GM04503 (cell line): ENCODE results near the gene ACTN4.
"Not testable (repeated sequence)": the region's sequence is repeated elsewhere in the genome, so short reads cannot be mapped to it uniquely, and the experiment has no call there.

Source experiments
- DNase-seq: peaks from one replicate; pipeline ENCODE4 v3.0.0-alpha.2; 2012; ENCODE audit warnings: low read depth

Gene ACTN4

DNA sequence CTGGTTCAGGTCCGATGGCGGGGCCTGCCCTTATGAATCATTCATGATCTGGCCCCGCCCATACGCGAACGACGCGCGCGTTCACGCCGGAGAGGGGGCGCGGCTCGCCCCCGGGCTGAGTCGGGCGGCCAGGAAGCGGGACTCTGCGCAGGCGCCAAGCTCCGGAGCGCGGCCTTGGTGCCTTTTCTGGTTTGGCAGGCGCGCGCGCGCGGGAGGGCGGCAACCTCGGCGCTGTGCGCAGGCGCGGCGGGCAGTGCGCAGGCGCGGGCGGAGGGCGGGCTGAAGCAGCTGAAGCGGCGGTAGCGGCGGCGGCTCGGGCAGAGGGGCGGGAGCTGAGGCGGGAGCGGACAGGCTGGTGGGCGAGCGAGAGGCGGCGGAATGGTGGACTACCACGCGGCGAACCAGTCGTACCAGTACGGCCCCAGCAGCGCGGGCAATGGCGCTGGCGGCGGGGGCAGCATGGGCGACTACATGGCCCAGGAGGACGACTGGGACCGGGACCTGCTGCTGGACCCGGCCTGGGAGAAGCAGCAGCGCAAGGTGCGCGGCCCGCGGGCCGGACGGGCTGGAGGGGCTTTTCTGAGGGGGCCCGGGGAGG, at the start of gene ACTN4:
TSS of gene ACTN4 (plus strand) at position 282 of the 598 bp plus-strand sequence. CDS start at position 379, 97 bp downstream.
- DNase-seq, result peak; percentile 68

DNA sequence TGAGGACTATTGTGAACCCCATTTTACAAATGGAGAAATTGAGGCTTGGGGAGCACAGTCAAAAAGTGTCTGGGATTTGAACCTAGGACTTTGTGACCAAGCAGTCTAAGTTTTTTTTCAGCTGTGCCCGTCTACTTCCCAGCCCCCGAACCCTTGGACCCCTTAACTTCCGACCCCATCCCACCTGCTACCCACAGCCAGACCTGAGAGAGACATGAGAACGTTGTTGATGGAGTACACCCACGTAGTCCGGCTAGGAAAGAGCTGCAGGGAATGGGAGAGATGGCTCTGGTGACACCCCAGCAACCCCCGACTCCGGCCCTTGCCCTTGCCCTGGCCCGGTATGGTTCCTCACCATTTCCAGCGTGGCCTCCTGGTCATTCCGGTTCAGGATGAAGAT, 47.7 kb upstream of the ACTN4 start:
- DNase-seq, result no peak

- DNase-seq, result not testable (repeated sequence)
Observed at GRCh38 chr19:38602856-38603255, 44.6 kb upstream of the ACTN4 start.

DNA sequence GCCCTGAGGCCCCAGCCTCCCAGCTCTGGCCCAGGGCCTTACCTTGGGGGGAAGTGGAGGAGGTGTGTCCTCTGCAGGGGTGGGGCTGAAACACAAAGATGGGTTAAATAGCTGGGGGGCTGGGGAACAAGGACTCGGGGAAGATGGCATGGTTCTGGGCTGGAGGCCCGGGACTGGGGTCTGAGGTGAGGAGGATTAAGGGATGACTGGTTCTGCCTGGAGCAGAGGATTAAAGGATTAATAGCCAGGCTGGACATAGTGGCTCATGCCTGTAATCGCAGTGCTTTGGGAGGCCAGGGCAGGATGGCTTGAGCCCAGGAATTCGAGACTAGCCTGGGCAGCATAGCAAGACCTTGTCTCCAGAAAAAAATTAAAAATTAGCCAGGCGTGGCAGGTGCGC, 41.3 kb upstream of the ACTN4 start:
- DNase-seq, result no peak

GRCh38 chr19:38614289-38614688, 33.2 kb upstream of the ACTN4 start:
- no peak for DNase-seq

GRCh38 chr19:38615007-38615581, 32.4 kb upstream of the ACTN4 start:
- DNase-seq, result no peak

- DNase-seq, result no peak
Observed at GRCh38 chr19:38616265-38616664, 31.2 kb upstream of the ACTN4 start.

DNA sequence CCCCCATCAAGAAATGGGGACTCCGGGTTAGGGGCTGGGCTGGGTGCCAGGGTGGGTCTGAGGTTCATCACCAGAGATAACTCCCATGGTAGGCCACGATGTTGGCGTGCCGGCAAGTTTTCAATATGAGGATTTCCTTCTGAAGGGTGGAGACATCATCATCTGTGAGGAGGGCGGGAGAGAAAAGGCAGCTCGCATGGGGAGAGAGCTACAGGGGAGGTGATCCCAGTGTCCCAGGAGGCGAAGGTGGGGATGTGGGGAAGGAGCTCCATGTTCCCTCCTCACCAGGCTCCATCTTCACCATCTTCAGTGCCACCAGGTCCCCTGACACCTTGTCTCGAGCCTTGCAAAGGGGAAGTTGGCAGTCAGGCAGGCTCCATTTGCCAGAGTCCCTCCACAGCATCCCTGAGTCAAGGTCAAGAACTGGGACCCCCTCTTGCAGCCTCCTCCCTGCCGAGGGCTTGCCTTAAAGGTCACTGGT, 30.1 kb upstream of the ACTN4 start:
- DNase-seq, result no peak

GRCh38 chr19:38617764-38618589, 29.5 kb upstream of the ACTN4 start, which contains the start of gene MAP4K1:
TSS of gene MAP4K1 (minus strand) at chr19:38617953. CDS start at chr19:38617895, 58 bp downstream.
- DNase-seq, result no peak

GRCh38 chr19:38618590-38619360, 28.7 kb upstream of the ACTN4 start, which contains the start of gene EIF3K:
TSS of gene EIF3K (plus strand) at chr19:38619188. CDS start at chr19:38619269, 81 bp downstream.
- DNase-seq, result peak; percentile 89

- no peak for DNase-seq
Observed at GRCh38 chr19:38619361-38620174, 27.9 kb upstream of the ACTN4 start.

DNA sequence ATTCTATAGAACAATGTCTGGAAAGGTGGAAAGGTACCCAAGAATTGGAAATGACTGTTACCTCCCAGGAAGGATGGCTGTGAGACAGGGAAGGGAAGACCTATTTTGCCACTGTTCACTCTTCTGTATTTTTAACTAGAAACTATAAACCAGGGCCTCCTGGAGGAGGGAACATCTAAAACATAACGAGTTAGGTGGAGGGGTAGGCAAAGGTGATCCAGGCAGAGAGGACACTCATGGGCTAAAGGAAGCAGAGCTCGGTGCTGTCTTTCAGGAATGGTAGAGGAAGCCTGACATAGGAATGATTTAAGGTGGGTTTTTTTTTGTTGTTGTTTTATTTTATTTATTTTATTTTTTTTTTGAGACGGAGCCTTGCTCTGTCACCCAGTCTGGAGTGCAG, 22.6 kb upstream of the ACTN4 start:
- DNase-seq, result no peak

- no peak for DNase-seq
Observed at GRCh38 chr19:38626401-38626800, 21.0 kb upstream of the ACTN4 start.

GRCh38 chr19:38629568-38629967, 17.9 kb upstream of the ACTN4 start:
- DNase-seq, result no peak

GRCh38 chr19:38631301-38631700, 16.1 kb upstream of the ACTN4 start:
- not testable (repeated sequence) for DNase-seq

GRCh38 chr19:38631811-38632475, 15.5 kb upstream of the ACTN4 start:
- DNase-seq, result not testable (repeated sequence)

GRCh38 chr19:38632476-38633213, 14.8 kb upstream of the ACTN4 start:
- no peak for DNase-seq

- DNase-seq, result no peak
Observed at GRCh38 chr19:38634757-38635482, 12.5 kb upstream of the ACTN4 start.
